GM12864 (cell line): ENCODE data around the gene TBC1D22A.

Experiments used
- DNase-seq: peaks from one replicate; pipeline ENCODE4 v3.0.0-alpha.2; 2011; ENCODE audit warnings: low read depth
- H3K4me3 ChIP-seq: 2 replicates; pipeline ENCODE4 v1.5.1; 2011; ENCODE audit warnings: mild to moderate bottlenecking, low read depth, low read length, control low read depth
- TF ChIP-seq, protein P1 (sequence below): IDR thresholded peaks from 2 replicates; pipeline ENCODE4 v1.5.1; 2011; ENCODE audit warnings: low read depth, mild to moderate bottlenecking, moderate library complexity, low read length, control low read depth, inconsistent platforms; ENCODE audit errors: missing control alignments

TBC1D22A gene

DNA sequence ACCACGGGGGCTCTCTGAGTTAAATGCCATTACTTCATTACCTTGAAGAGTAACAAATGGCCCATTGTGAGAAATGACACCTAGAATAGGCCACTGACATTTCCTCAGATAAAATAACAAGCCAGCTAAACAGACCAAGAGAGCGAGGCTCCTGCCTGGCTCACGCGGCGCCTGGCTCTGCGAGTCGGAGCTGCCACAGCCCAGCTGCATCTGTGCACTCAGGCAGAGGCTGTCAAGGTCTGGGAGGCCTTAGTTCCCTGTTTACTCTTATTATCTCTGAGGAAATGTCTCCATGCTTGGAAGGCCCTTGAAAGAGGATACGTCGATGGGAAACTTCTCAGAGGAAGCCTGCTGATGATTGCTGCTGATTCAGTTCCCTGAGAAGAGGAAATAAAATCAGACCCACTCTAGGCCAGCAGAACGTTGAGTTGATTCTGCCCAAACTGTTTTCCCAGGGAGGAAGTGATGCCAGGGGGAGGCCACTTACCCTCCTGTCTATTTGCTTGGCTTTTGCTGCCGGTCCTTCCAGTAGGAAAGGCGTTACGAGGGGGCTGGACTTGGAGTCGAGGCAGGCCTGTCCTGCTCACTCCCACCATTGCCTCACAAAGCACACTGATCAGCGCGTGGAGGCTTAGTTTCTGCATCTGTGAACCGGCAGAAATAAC is 208.8 kb downstream of the TBC1D22A start:
- H3K4me3 ChIP-seq: no peak overlapping the region
- TF ChIP-seq, protein P1, sequence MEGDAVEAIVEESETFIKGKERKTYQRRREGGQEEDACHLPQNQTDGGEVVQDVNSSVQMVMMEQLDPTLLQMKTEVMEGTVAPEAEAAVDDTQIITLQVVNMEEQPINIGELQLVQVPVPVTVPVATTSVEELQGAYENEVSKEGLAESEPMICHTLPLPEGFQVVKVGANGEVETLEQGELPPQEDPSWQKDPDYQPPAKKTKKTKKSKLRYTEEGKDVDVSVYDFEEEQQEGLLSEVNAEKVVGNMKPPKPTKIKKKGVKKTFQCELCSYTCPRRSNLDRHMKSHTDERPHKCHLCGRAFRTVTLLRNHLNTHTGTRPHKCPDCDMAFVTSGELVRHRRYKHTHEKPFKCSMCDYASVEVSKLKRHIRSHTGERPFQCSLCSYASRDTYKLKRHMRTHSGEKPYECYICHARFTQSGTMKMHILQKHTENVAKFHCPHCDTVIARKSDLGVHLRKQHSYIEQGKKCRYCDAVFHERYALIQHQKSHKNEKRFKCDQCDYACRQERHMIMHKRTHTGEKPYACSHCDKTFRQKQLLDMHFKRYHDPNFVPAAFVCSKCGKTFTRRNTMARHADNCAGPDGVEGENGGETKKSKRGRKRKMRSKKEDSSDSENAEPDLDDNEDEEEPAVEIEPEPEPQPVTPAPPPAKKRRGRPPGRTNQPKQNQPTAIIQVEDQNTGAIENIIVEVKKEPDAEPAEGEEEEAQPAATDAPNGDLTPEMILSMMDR: no peak

DNA sequence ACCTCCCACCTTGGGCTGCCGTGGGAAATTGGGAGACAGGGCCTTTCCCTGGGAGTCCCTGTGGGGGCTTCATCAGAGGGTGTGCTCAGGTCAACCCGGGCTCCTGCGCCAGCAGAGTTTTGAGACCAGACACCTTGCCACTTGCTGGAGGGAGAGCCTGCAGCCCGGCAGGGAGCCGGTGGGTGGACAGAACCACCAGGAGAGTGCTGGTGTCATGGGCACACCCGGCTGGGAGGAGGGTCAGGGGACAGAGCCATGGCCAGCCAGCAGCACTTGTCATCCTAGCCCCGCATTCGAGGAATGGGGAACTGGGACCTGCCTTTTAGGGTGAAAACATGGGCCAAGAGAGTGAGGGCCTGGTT is 209.3 kb downstream of the TBC1D22A start:
- no peak for DNase-seq
- H3K4me3 ChIP-seq: no peak overlapping the region

More for the DNA sequence above, 208.8 kb downstream of the TBC1D22A start:
- DNase-seq: no peak

DNA sequence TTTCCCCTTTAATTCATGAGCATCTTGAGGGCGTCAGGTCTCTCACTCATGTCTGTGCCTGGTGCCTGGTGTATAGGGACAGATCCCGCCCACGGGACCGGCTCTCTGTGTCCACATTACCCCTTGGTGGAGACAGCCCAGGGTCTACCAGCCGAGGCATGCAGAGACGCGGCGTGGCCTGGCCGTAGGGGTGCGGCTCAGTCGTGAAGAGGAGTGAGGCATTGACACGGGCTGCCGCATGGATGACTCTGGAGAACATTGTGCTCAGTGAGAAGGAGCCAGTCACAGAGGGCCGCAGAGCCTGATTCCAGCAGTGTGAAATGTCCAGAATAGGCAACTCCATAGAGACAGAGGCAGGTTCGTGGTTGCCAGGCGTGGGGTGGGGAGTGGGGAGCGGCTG is 209.8 kb downstream of the TBC1D22A start:
- no peak overlapping the region for H3K4me3 ChIP-seq
- DNase-seq: no peak
- TF ChIP-seq, protein P1: no peak

More for the DNA sequence above, 209.3 kb downstream of the TBC1D22A start:
- TF ChIP-seq, protein P1: no peak

DNA sequence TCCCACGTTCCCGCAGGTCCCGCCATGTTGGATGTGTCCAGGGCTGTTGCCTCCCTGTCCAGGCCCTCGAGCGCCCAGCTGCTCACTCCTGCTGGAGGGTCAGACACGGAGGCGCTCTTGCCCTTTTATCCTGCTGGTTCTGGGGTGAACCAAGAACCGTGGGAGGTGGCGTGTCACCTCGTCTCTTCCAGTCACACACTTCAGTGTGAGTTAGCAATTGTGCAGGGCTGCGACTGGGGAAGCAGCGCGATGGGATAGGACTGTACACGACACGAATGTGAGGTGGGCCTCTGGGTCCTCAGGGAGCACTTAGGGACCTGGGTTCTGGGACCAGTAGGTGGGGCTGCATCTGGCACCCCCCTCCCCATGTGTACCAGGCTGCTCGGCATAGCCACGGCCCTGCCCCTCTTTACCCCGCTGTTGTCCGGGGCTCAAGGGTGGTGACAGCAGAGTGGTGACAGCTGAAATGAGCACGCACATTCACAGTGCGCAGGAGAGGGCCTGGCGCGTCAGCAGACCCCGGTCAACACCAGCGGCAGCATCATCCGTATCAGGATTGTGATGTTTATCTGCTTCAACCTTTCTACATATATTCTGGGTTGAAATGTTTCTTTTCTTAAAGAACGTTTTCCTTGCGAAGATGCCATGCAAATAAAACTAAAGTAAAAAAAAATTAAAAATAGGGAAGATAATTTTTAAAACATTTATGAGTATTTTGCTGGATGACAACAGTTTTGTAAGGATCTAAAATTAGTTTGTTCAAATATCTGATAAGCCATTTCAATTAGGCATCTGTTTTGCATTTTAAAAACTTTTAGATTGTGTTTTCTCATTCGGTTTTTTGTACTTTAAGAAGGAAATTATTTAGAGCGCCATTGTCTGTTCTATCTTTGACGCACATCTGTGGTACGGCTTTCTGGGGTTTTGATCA is 210.7 kb downstream of the TBC1D22A start:
- DNase-seq: no peak
- TF ChIP-seq, protein P1: no peak
- no peak overlapping the region for H3K4me3 ChIP-seq

DNA sequence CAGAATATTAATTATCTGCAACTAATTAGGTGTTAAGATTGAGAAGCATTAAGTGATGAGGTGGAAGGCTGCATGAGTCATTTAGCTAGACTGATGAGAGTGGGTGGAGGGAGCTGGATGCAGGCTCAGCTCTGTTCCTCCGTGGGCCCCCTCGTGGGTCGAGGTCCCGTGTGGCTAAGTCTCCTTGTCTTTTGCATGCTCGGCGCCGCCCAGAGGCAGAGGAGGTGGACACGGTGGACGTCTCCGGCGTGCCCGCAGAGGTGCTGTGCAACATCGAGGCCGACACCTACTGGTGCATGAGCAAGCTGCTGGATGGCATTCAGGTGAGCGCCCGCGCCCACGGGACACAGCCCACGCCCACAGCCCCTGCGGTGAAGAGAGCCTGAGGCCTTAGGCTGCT is 211.6 kb downstream of the TBC1D22A start:
- DNase-seq: no peak
- TF ChIP-seq, protein P1: no peak
- H3K4me3 ChIP-seq: no peak overlapping the region

DNA sequence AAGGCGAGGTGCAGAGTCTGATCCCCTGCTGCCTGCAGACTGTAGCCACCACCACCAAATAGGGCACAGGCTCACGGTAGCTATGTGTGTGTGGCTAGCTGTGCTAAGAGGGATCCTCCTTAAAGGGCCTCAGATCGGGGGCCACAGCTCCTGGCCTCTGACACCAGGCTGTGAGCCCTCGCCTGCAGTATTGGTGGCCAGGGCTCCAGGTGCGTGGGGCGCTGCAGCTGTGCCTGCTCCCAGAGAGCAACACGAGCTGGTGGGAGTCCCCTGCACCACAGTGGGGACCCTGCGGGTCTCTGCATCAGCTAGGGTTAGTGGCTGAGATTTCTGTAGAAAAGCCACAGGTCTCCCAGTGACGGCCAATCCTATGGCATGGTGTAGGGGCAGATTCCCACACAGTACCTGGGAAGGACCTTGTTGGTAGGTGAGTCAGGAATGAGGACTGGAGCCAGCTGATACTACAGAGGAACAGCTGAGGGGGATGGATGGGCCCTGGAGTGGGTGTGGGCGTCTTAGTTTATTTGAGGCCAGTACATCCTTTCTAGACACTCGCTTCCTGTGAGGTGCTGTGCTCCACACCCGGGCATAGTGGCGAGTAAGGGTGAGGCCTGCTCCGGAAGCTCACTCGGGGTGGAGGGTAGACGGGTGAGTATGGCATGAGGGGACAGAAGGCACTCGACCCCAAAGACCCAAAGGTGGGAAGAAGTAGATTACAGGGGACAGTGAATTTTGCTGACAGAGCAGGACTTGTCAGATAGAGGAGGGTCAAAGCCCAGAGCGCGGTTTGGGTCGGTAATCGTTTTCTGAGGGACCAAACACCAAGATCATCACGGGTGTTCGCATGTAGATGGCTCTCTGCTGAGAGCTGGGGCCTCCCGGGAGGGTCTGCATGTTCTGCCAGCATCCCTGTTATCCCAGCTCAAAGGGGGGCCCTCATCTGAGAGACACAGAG is 212.5 kb downstream of the TBC1D22A start:
- no peak overlapping the region for H3K4me3 ChIP-seq
- DNase-seq: no peak
- TF ChIP-seq, protein P1: no peak
